ENCODE measurements around the gene NAV2. TPM values are rescaled to one million over a fixed set of nuclear protein-coding genes. Genes with fewer than 3 reads are reported as not detected.

NAV2 gene
- total and polyA plus RNA-seq, 4 donors = 5.0 to 250 (median 51.4) TPM

DNA sequence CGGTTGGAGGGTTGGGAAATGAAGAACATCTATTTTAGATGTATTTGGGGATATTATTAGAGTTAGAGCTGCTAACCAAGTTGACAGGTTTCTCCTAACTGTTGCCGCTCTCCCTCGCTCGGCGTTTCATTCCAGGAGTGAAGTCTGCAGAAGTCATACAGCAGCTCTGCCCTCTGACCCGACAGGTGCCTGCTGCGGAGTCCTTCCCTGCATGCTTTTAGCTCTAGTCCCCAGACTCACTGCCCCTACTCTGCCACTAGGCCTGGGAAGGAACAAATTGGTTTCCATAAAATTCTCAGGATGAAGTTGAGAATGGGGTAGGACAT is 322.7 kb downstream of the NAV2 start:
- DNase-seq (no peak), ATAC-seq (ENCODE audit: low FRiP score) (no peak)
- Histone ChIP-seq H3K36me3 (ENCODE audit: control insufficient read depth in 1 of 2, insufficient read depth in 2 of 2, low read length in 1 of 2) (peaks cover 0 to 6% of the 10 kb centered on the region in 2 donors), H3K27me3 (ENCODE audit: control insufficient read depth in 1 of 2, insufficient read depth in 2 of 2, low read length in 1 of 2) (no peaks in the 10 kb centered on the region), H3K4me1 (ENCODE audit: control insufficient read depth in 1 of 2, insufficient read depth in 2 of 2, low read length in 2 of 2) (peaks cover 4 to 7% of the 10 kb centered on the region in 2 donors), H3K9me3 (ENCODE audit: control insufficient read depth, low read length) (no peaks in the 10 kb centered on the region), H3K4me3 (ENCODE audit: low read length in 2 of 2) (no peak overlapping the region), H3K27ac (ENCODE audit: low read depth in 1 of 2, low read length in 2 of 2) (peak overlapping the region in 1 of 2 donors; percentile 17)
- WGBS, 2 donors = 49 to 55% methylated on average over 7 of the region's 7 CpGs
- intact Hi-C loops (cut with DNase I) = no loop called here

DNA sequence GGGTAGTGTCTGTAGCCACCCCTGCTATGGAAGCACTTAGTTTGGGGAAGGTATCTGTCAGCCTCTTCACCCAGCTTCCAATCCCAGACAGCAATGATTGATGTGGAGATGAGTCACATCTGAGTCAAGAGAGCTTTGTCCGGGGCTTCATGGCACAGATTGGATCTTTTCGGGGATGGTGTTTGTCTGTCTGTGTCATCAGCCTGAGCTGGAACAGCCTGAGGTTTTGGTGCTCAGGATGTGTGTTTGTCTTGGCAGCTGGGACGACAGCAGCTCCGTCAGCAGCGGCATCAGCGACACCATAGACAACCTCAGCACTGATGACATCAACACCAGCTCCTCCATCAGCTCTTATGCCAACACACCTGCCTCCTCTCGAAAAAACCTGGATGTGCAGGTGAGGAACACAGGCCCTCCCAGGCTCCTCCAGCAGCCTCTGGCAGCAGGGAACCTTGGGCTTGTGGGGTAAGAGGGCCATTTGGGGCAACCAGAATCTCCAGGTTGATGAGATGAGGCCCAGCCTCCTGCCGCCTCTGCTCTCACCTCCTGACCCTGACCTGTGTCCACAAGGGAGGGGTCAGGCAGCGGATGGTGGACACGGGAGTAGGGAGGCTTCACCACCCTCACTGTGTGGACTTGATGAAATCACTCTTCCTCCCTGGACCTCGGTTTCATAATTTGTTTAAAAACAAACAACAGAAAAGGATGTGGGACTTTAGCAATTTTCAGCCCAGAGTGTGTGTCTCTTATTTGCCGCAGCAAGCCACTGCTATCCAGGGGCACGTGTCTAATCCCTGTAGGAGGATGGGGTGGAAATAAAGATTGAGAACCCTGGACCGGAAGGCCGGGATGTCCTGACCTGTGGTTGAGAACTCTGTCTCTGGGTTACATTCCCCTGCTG is 323.3 kb downstream of the NAV2 start:
- no peaks in the 10 kb centered on the region for H3K27me3 ChIP-seq (ENCODE audit: control insufficient read depth in 1 of 2, insufficient read depth in 2 of 2, low read length in 1 of 2)
- no peak overlapping the region for H3K4me3 ChIP-seq (ENCODE audit: low read length in 2 of 2)
- ATAC-seq (ENCODE audit: low FRiP score) (no peak), DNase-seq (no peak)
- intact Hi-C loops (cut with DNase I) = no loop called here
- 34 to 38% methylated on average over 15 of the region's 15 CpGs for WGBS, 2 donors
- peaks cover 4 to 7% of the 10 kb centered on the region in 2 donors for H3K4me1 ChIP-seq (ENCODE audit: control insufficient read depth in 1 of 2, insufficient read depth in 2 of 2, low read length in 2 of 2)
- peak overlapping the region in 1 of 2 donors; percentile 17 for H3K27ac ChIP-seq (ENCODE audit: low read depth in 1 of 2, low read length in 2 of 2)
- no peaks in the 10 kb centered on the region for H3K9me3 ChIP-seq (ENCODE audit: control insufficient read depth, low read length)
- peaks cover 0 to 6% of the 10 kb centered on the region in 2 donors for H3K36me3 ChIP-seq (ENCODE audit: control insufficient read depth in 1 of 2, insufficient read depth in 2 of 2, low read length in 1 of 2)

DNA sequence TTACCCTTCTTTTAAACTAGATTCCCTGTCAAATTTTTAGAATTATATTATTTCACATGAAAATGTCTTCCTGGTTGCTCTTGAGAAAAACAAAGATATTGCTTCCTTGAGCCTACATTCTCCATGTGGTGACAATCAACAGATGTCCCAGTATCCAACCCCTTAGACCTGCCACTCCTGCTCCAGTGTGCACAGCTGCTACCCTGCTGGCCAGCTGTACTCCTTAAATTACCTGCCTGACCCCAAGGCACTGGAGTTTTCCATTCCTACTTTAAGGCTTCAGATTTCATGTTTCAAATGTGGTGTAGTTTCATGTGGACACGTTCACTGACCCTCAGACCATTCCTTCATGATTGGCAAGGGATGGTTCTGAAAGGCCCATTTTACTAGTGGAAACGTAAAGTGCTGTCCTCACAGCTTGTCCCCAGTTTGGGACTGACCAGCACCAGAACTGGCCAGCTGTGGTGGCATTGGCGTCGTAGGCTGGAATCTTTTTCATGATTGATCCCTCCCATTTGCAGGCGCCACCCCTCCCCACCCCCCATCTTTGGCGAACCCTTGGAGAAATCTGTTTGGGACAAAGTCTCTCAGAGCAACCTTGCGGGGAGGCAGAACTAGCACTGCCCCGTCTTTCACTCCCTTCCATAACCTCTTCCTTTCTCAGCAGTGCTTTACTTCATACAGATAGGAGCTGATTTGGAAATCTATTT is 324.1 kb downstream of the NAV2 start:
- Histone ChIP-seq H3K36me3 (ENCODE audit: control insufficient read depth in 1 of 2, insufficient read depth in 2 of 2, low read length in 1 of 2) (peaks cover 0 to 6% of the 10 kb centered on the region in 2 donors), H3K4me1 (ENCODE audit: control insufficient read depth in 1 of 2, insufficient read depth in 2 of 2, low read length in 2 of 2) (peaks cover 4% of the 10 kb centered on the region in 2 donors), H3K4me3 (ENCODE audit: low read length in 2 of 2) (no peak overlapping the region), H3K9me3 (ENCODE audit: control insufficient read depth, low read length) (no peaks in the 10 kb centered on the region), H3K27me3 (ENCODE audit: control insufficient read depth in 1 of 2, insufficient read depth in 2 of 2, low read length in 1 of 2) (no peaks in the 10 kb centered on the region), H3K27ac (ENCODE audit: low read depth in 1 of 2, low read length in 2 of 2) (no peak overlapping the region)
- intact Hi-C loops (cut with DNase I) = no loop called here
- 74 to 79% methylated on average over 8 of the region's 8 CpGs for WGBS, 2 donors
- DNase-seq = no peak
- ATAC-seq (ENCODE audit: low FRiP score) = no peak

DNA sequence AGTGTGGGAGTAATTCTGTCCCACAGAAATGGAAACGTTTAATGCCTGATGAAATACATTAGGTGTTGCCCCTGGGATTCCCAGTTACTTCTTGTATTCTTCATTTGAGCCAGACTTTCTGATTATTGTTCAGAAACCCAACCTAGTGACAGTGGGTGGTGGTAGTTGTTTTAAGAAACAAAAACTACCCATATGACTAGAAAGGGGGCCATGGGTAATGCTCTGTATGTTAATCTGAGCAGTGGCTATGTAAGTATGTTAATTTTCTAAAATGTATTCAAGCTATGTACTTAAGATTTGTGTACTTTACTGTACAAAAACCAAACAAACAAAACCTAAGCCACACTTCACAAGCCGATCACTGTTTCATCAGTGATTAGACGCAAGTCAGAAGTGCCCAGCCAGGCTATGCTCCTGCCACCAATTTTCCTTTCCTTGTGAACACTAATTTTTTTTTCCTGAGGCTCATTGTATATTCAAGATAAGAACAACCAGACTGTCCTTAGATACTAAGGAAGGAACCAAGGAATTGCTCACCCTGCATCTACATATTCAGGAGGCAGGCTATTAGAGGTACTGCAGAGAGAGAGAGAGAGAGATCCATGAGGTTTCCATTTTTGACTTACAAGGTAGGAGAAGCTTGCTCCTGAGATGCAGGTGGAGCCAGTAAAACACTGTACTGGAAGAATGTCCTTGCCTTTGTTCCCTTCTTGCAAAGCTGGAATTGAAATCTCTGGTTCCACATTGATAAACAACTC is 324.9 kb downstream of the NAV2 start:
- no peaks in the 10 kb centered on the region for H3K27me3 ChIP-seq (ENCODE audit: control insufficient read depth in 1 of 2, insufficient read depth in 2 of 2, low read length in 1 of 2)
- H3K4me3 ChIP-seq (ENCODE audit: low read length in 2 of 2) = no peak overlapping the region
- intact Hi-C loops (cut with DNase I) = no loop called here
- WGBS, 2 donors = 66 to 67% methylated on average over 3 of the region's 3 CpGs
- H3K27ac ChIP-seq (ENCODE audit: low read depth in 1 of 2, low read length in 2 of 2) = no peak overlapping the region
- peaks cover 3 to 4% of the 10 kb centered on the region in 2 donors for H3K4me1 ChIP-seq (ENCODE audit: control insufficient read depth in 1 of 2, insufficient read depth in 2 of 2, low read length in 2 of 2)
- no peaks in the 10 kb centered on the region for H3K9me3 ChIP-seq (ENCODE audit: control insufficient read depth, low read length)
- peaks cover 0 to 6% of the 10 kb centered on the region in 2 donors for H3K36me3 ChIP-seq (ENCODE audit: control insufficient read depth in 1 of 2, insufficient read depth in 2 of 2, low read length in 1 of 2)
- DNase-seq (no peak), ATAC-seq (ENCODE audit: low FRiP score) (no peak)

DNA sequence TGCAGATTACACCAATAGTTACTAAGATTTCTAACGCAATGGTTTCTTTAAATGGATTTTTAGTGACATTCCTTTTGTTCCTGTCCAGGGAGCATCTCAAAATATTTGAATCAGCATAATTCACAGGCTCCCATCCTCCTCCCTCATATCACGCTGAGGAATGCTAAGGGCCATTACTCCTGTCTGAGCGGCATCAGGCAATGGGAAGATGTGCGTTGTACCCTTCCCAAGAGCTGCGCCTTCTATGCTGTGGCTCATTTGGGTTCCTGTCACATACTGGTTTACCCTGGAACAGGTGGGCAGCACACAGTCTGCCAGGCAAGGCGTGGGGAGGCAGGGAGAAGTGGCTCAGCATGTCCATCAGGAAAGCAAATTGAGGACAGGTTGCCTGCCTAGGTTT is 325.8 kb downstream of the NAV2 start:
- no peaks in the 10 kb centered on the region for H3K9me3 ChIP-seq (ENCODE audit: control insufficient read depth, low read length)
- ATAC-seq (ENCODE audit: low FRiP score) (no peak), DNase-seq (no peak)
- peaks cover 4 to 5% of the 10 kb centered on the region in 2 donors for H3K4me1 ChIP-seq (ENCODE audit: control insufficient read depth in 1 of 2, insufficient read depth in 2 of 2, low read length in 2 of 2)
- intact Hi-C loops (cut with DNase I) = no loop called here
- peaks cover 0 to 6% of the 10 kb centered on the region in 2 donors for H3K36me3 ChIP-seq (ENCODE audit: control insufficient read depth in 1 of 2, insufficient read depth in 2 of 2, low read length in 1 of 2)
- H3K27ac ChIP-seq (ENCODE audit: low read depth in 1 of 2, low read length in 2 of 2) = no peak overlapping the region
- no peaks in the 10 kb centered on the region for H3K27me3 ChIP-seq (ENCODE audit: control insufficient read depth in 1 of 2, insufficient read depth in 2 of 2, low read length in 1 of 2)
- 67 to 71% methylated on average over 6 of the region's 6 CpGs for WGBS, 2 donors
- no peak overlapping the region for H3K4me3 ChIP-seq (ENCODE audit: low read length in 2 of 2)

DNA sequence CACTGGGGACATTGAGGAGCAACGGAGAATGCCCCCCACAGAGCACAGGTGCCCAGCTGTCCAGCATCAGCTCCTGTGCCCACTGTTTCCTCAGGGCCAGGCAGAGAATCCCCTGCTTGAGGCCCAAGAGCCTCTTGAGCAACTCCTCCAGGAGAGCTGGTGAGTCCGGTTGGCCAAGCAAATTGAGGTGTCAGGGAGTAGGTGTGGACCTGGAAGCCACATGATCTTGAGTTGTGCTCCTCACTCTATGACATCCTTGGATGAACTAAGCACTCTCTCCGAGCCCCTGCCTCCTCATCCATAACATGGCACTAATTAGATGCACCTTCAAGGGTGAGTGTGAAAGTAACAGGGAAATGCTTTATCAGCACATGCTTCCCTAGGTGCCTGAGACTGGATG is 326.3 kb downstream of the NAV2 start:
- intact Hi-C loops (cut with DNase I) = no loop called here
- Histone ChIP-seq H3K27me3 (ENCODE audit: control insufficient read depth in 1 of 2, insufficient read depth in 2 of 2, low read length in 1 of 2) (no peaks in the 10 kb centered on the region), H3K36me3 (ENCODE audit: control insufficient read depth in 1 of 2, insufficient read depth in 2 of 2, low read length in 1 of 2) (peaks cover 0 to 6% of the 10 kb centered on the region in 2 donors), H3K4me1 (ENCODE audit: control insufficient read depth in 1 of 2, insufficient read depth in 2 of 2, low read length in 2 of 2) (peaks cover 0 to 5% of the 10 kb centered on the region in 2 donors), H3K4me3 (ENCODE audit: low read length in 2 of 2) (no peak overlapping the region), H3K9me3 (ENCODE audit: control insufficient read depth, low read length) (no peaks in the 10 kb centered on the region), H3K27ac (ENCODE audit: low read depth in 1 of 2, low read length in 2 of 2) (no peak overlapping the region)
- ATAC-seq (ENCODE audit: low FRiP score) (no peak), DNase-seq (no peak)
- WGBS, 2 donors = 76 to 90% methylated on average over 3 of the region's 3 CpGs

DNA sequence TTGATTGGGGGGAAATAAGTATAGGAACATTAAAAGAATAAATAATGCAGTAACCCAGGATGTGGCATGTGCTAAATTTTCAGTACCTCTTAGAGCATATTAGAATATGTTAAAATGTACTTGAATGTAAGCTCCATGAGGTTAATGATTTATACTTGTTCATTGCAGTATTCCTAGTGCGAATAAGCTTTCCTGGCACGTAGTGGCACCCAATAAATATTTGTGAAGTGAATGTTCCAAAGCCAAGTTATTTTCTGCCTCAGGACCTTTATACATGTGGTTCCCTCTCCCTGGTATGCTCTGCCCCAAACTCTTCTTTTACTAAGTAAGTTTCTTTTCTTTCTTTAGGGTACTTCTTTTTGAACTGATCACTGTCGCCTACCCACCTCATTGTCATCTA is 328.9 kb downstream of the NAV2 start:
- intact Hi-C loops (cut with DNase I) = no loop called here

DNA sequence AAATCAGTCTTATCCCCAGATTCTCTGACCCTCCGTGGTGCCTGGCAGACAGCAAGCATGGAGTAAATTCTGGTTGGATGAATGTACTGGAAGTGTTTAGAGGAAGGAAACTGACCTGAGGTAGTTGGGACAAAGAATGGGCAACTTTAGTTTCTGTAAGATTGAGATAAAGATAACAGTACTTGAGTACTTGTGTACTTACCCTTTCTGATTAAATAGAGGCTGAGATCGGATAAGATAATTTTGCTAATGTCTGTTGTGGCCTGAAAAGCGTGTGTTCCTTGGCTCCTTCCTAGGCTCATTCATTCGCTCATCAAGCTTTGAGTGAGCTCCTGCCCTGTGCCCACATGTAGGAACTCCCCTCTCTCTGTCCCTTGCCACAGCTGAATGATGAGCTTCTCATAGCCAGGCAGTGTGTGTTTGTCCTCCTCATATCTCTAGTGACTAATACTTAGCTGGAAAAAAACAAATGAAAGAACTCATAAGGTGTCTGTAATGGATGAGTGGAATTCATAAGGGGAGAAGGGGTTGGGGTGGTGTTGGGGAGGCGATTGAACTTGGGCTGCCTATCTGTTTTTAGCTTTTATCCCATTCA is 329.5 kb downstream of the NAV2 start:
- 53 to 55% methylated on average over 5 of the region's 5 CpGs for WGBS, 2 donors
- ATAC-seq (ENCODE audit: low FRiP score) (no peak), DNase-seq (no peak)
- Histone ChIP-seq H3K9me3 (ENCODE audit: control insufficient read depth, low read length) (no peaks in the 10 kb centered on the region), H3K36me3 (ENCODE audit: control insufficient read depth in 1 of 2, insufficient read depth in 2 of 2, low read length in 1 of 2) (peaks cover 0 to 9% of the 10 kb centered on the region in 2 donors), H3K4me1 (ENCODE audit: control insufficient read depth in 1 of 2, insufficient read depth in 2 of 2, low read length in 2 of 2) (peaks cover 0 to 5% of the 10 kb centered on the region in 2 donors), H3K27ac (ENCODE audit: low read depth in 1 of 2, low read length in 2 of 2) (peak overlapping the region in 1 of 2 donors; percentile 24), H3K27me3 (ENCODE audit: control insufficient read depth in 1 of 2, insufficient read depth in 2 of 2, low read length in 1 of 2) (no peaks in the 10 kb centered on the region), H3K4me3 (ENCODE audit: low read length in 2 of 2) (no peak overlapping the region)
- intact Hi-C loops (cut with DNase I) = no loop called here

More for the DNA sequence above, 328.9 kb downstream of the NAV2 start:
- Histone ChIP-seq H3K27me3 (ENCODE audit: control insufficient read depth in 1 of 2, insufficient read depth in 2 of 2, low read length in 1 of 2) (no peaks in the 10 kb centered on the region), H3K4me1 (ENCODE audit: control insufficient read depth in 1 of 2, insufficient read depth in 2 of 2, low read length in 2 of 2) (peaks cover 0 to 5% of the 10 kb centered on the region in 2 donors), H3K9me3 (ENCODE audit: control insufficient read depth, low read length) (no peaks in the 10 kb centered on the region), H3K36me3 (ENCODE audit: control insufficient read depth in 1 of 2, insufficient read depth in 2 of 2, low read length in 1 of 2) (peaks cover 0 to 9% of the 10 kb centered on the region in 2 donors), H3K4me3 (ENCODE audit: low read length in 2 of 2) (no peak overlapping the region), H3K27ac (ENCODE audit: low read depth in 1 of 2, low read length in 2 of 2) (no peak overlapping the region)
- no peak for DNase-seq
- no peak for ATAC-seq (ENCODE audit: low FRiP score)
- WGBS, 2 donors = 34 to 39% methylated on average over 3 of the region's 3 CpGs
